ENCODE measurements around the gene VAC14.

VAC14 gene

GRCh38 chr16:70721202-70721963 lies 79.6 kb downstream of the VAC14 start:
- DNase-seq, result no peak

- DNase-seq, result no peak
These were observed 80.3 kb downstream of the VAC14 start for GRCh38 chr16:70720425-70721201.

- DNase-seq, result no peak
These were observed 83.9 kb downstream of the VAC14 start for GRCh38 chr16:70717065-70717464.

GRCh38 chr16:70715860-70716357 lies 85.0 kb downstream of the VAC14 start:
- DNase-seq, result no peak

- DNase-seq, result no peak
These were observed 85.7 kb downstream of the VAC14 start for GRCh38 chr16:70715055-70715858.

- DNase-seq, result no peak
These were observed 86.3 kb downstream of the VAC14 start for GRCh38 chr16:70714581-70715054.

- no peak for DNase-seq
These were observed 87.1 kb downstream of the VAC14 start for GRCh38 chr16:70713824-70714223.

- no peak for DNase-seq
These were observed 87.6 kb downstream of the VAC14 start for GRCh38 chr16:70713342-70713741.

GRCh38 chr16:70712942-70713341 lies 88.0 kb downstream of the VAC14 start:
- DNase-seq, result no peak

- DNase-seq, result no peak
These were observed 88.6 kb downstream of the VAC14 start for GRCh38 chr16:70712359-70712758.

GRCh38 chr16:70711211-70712031 lies 89.5 kb downstream of the VAC14 start:
- no peak for DNase-seq

GRCh38 chr16:70710422-70711210 lies 90.3 kb downstream of the VAC14 start:
- no peak for DNase-seq

GRCh38 chr16:70709942-70710341 lies 91.0 kb downstream of the VAC14 start:
- no peak for DNase-seq

- DNase-seq, result no peak
These were observed 91.5 kb downstream of the VAC14 start for GRCh38 chr16:70709457-70709856.

- DNase-seq, result no peak
These were observed 92.4 kb downstream of the VAC14 start for GRCh38 chr16:70708366-70709246.

GRCh38 chr16:70706948-70707465 lies 94.0 kb downstream of the VAC14 start:
- DNase-seq, result no peak

- no peak for DNase-seq
These were observed 95.9 kb downstream of the VAC14 start for GRCh38 chr16:70705056-70705455.

- no peak for DNase-seq
These were observed 96.4 kb downstream of the VAC14 start for GRCh38 chr16:70704586-70704985.

- DNase-seq, result no peak
These were observed 97.0 kb downstream of the VAC14 start for GRCh38 chr16:70703835-70704381.

Measured in stimulated activated CD4-positive, alpha-beta T cell treated with anti-CD3 and anti-CD28 coated beads, Interleukin-4, amount 100 ng/mL, for 4 hours (primary cell).